Neural crest cell (in vitro differentiated cells): ENCODE data around the gene PHACTR1. TPM values are rescaled to one million over a fixed set of nuclear protein-coding genes. Genes with fewer than 3 reads are reported as not detected.

Experiments
- DNase-seq: peaks from one replicate; pipeline ENCODE4 v3.0.0; 2021; ENCODE audit warnings: low read depth, mixed read lengths, low spot score
- H3K27ac Mint-ChIP-seq: one replicate; pipeline ENCODE4 v1.8.0; 2021; ENCODE audit warnings: mild to moderate bottlenecking, mixed read lengths; ENCODE audit not compliant: unreplicated experiment
- H3K27me3 Mint-ChIP-seq: 2 replicates; pipeline ENCODE4 v1.8.0; 2021; ENCODE audit warnings: low read depth, mild to moderate bottlenecking, mixed read lengths
- H3K36me3 Mint-ChIP-seq: 2 replicates; pipeline ENCODE4 v1.8.0; 2021; ENCODE audit warnings: low read depth, mild to moderate bottlenecking, mixed read lengths
- H3K4me1 Mint-ChIP-seq: 2 replicates; pipeline ENCODE4 v1.8.0; 2021; ENCODE audit warnings: mixed read lengths
- H3K4me3 Mint-ChIP-seq: one replicate; pipeline ENCODE4 v1.8.0; 2021; ENCODE audit warnings: mild to moderate bottlenecking, mixed read lengths
- H3K9me3 Mint-ChIP-seq: 2 replicates; pipeline ENCODE4 v1.8.0; 2021; ENCODE audit warnings: mixed read lengths
- total RNA-seq: library from RNA; stranded (reverse); gene quantifications from 2 replicates; pipeline ENCODE4 v1.2.1, GENCODE V29; 2021
- TF ChIP-seq, protein P1 (sequence below): fragments of 200-600 bp; sonication (generic); conservative IDR thresholded peaks from 2 replicates; pipeline ENCODE4 v1.5.0; 2021; ENCODE audit warnings: antibody characterized with exemption, mild to moderate bottlenecking

Gene PHACTR1
- total RNA-seq, 1 donor from 2014 or later = 10.4 TPM

DNA sequence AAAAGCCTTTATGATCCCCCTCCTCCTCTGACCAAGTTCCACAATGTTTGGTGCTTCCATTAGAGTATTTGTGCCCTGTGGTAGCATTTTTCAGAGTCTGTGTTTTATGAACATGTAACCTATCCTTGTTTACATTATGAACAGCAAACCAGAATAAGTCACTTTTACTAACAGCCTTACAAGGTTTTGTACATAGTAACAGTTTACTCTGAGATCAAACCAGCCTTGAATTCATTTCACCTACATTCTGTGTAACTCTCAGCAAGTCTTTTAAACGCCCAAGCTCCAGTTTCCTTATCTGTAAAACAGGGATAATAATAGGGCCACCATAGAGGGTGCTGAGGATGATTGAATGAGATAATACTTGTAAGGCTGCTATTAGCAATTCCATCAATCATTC, 175.0 kb downstream of the PHACTR1 start:
- H3K36me3 Mint-ChIP-seq = peaks cover 6% of the 10 kb centered on the region
- no peak overlapping the region for H3K4me3 Mint-ChIP-seq
- no peak for DNase-seq
- H3K4me1 Mint-ChIP-seq = peaks cover 19% of the 10 kb centered on the region
- H3K27ac Mint-ChIP-seq = no peak overlapping the region
- H3K27me3 Mint-ChIP-seq = no peaks in the 10 kb centered on the region
- TF ChIP-seq, protein P1, sequence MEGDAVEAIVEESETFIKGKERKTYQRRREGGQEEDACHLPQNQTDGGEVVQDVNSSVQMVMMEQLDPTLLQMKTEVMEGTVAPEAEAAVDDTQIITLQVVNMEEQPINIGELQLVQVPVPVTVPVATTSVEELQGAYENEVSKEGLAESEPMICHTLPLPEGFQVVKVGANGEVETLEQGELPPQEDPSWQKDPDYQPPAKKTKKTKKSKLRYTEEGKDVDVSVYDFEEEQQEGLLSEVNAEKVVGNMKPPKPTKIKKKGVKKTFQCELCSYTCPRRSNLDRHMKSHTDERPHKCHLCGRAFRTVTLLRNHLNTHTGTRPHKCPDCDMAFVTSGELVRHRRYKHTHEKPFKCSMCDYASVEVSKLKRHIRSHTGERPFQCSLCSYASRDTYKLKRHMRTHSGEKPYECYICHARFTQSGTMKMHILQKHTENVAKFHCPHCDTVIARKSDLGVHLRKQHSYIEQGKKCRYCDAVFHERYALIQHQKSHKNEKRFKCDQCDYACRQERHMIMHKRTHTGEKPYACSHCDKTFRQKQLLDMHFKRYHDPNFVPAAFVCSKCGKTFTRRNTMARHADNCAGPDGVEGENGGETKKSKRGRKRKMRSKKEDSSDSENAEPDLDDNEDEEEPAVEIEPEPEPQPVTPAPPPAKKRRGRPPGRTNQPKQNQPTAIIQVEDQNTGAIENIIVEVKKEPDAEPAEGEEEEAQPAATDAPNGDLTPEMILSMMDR = no peak
- peaks cover 10% of the 10 kb centered on the region for H3K9me3 Mint-ChIP-seq

DNA sequence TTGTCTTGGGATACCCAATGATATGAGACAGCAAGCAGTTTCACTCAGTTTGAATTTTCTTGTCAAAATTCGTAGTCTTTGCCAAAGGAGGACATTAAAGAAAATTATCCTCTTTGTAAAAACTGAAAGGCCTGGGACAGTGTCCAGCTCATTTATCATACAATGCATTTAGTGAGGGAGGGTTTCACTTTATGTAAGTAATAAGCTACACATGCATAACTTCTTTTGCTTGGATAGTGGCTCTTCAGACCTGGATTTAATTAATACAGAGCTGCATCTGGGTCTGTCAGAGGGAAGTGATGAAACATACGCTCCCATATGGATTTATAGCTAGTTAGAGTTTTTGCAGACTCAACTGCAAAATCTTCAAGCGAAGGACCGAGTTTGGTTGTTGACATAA, 175.6 kb downstream of the PHACTR1 start:
- Mint-ChIP-seq H3K4me3 (no peak overlapping the region), H3K36me3 (peaks cover 6% of the 10 kb centered on the region), H3K27ac (no peak overlapping the region), H3K4me1 (peaks cover 18% of the 10 kb centered on the region), H3K27me3 (no peaks in the 10 kb centered on the region), H3K9me3 (peaks cover 10% of the 10 kb centered on the region)
- TF ChIP-seq, protein P1 = no peak
- no peak for DNase-seq

DNA sequence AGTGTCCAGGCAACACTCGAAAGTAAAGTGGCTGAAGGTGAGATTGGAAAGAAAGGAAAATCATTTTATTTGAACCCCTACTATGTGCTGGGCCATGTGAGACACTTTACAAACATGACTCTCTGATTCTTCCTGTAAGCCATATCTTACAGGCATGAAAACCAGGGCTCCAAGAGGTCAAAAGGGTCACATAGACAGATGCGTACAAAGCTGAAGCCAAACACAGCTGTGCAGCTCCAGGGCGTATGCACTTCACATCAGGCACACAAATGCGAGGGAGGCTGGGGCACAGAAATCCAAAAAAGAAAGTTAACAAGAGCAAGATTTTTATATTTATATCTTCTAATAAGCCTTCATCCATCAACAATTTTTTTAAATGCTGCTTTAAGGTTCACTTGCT, 176.5 kb downstream of the PHACTR1 start:
- peaks cover 14% of the 10 kb centered on the region for H3K4me1 Mint-ChIP-seq
- no peak for DNase-seq
- H3K27ac Mint-ChIP-seq = peak overlapping the region; percentile 10
- TF ChIP-seq, protein P1 = no peak
- H3K27me3 Mint-ChIP-seq = no peaks in the 10 kb centered on the region
- H3K36me3 Mint-ChIP-seq = peaks cover 6% of the 10 kb centered on the region
- H3K9me3 Mint-ChIP-seq = peaks cover 10% of the 10 kb centered on the region
- H3K4me3 Mint-ChIP-seq = no peak overlapping the region

DNA sequence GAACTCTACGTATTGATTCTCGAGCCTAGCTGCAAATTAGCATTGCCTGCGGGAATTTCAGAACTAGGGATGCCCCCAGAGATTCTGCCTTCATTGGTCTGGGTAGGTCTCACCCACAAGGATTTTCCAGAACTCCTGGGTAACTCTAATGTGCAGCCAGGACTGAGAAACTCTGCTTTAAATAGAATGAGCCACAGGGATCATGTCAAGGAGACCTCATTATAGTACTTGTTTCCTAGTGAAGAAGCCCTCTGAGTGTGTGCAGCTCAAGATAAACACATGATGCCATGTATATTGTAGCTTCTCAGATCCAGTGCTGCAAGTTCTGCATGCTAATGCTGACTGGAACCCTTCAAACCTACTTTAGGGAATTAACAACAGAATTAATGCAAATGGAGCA, 179.2 kb downstream of the PHACTR1 start:
- Mint-ChIP-seq H3K4me3 (no peak overlapping the region), H3K27ac (no peak overlapping the region), H3K36me3 (peaks cover 4% of the 10 kb centered on the region), H3K27me3 (peaks cover 3% of the 10 kb centered on the region), H3K9me3 (peaks cover 6% of the 10 kb centered on the region), H3K4me1 (peaks cover 14% of the 10 kb centered on the region)
- no peak for DNase-seq
- TF ChIP-seq, protein P1 = no peak

DNA sequence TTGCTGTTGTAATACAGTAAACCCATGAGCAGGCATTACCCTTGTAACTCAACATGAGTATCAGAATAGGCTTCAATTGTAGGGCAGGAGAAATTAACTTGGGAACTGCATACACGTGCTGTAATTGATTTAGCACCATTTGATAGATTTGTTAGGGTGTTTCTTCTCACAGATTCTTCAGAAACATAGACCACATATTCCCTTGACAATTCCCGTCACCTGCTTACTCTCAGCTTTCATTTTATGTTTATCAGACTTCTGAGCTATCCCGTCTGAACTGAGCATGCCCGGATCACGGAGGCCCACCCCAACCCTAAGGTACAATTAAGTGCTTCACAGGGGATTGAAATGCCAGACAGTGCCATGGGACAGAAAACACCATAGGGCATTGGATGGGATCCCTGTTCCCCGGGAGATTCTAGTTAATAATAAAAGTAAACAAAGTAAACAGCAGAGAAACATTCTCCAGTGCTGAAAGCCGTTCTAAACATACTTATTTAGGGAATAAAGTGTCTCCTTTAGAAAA, 179.7 kb downstream of the PHACTR1 start:
- H3K27ac Mint-ChIP-seq = no peak overlapping the region
- H3K36me3 Mint-ChIP-seq = peaks cover 3% of the 10 kb centered on the region
- no peak overlapping the region for H3K4me3 Mint-ChIP-seq
- H3K27me3 Mint-ChIP-seq = peaks cover 3% of the 10 kb centered on the region
- peaks cover 14% of the 10 kb centered on the region for H3K4me1 Mint-ChIP-seq
- DNase-seq = no peak
- H3K9me3 Mint-ChIP-seq = peaks cover 3% of the 10 kb centered on the region
- TF ChIP-seq, protein P1 = no peak

DNA sequence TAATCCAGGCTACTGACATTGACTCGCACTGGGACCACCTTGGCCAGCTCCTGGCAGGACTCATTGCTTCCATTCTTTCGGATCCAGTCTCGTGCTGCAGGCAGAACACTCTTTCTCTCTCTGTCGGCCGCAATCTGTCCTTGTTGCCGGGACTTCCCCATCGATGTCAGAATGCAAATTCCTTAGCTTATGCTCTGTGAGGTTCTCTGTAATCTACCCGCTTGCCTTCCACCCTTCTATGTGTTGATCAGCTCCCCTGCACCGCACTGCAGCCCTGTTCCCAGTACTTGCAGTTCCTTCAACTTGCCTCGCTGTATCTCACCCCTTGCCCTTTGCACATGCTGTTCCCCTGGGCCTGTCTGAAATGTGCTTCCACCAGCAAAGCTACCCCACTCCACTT, 182.0 kb downstream of the PHACTR1 start:
- Mint-ChIP-seq H3K36me3 (no peaks in the 10 kb centered on the region), H3K4me1 (peaks cover 4% of the 10 kb centered on the region), H3K4me3 (no peak overlapping the region), H3K27ac (no peak overlapping the region), H3K9me3 (no peaks in the 10 kb centered on the region), H3K27me3 (peaks cover 3% of the 10 kb centered on the region)
- TF ChIP-seq, protein P1 = no peak
- no peak for DNase-seq
